ENCODE measurements around the gene EBLN2. TPM values are rescaled to one million over a fixed set of nuclear protein-coding genes. Genes with fewer than 3 reads are reported as not detected.

EBLN2 gene
- total and polyA plus RNA-seq, 9 of the 15 experiments (the other 6 are each of a cell fraction or from before 2014, with no cell fraction given): 0.39 to 4.6 (median 2.2) TPM

DNA sequence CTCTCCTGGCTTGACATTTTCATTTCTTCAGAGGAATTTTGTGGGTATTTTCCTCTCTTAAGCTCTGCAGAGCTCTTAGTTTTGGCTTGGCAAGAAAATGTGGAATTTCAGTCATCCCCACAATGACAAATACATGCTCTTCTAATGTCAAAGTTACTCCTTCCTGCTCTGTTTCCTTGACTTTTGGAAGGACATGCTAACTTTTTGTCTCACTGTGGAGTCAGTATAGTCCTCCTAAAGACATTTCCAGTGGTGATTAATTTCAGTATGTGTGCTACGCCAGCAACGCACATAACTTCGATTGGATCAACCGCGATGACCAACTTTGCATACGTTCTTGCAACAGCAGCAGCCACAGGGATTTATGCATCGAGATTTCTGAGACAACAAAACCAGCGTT, 13.3 kb downstream of the EBLN2 start (continued):
- TF ChIP-seq ARID4B (CRISPR knock-in tag; IDR thresholded peaks at IDR 0.05): no peak

DNA sequence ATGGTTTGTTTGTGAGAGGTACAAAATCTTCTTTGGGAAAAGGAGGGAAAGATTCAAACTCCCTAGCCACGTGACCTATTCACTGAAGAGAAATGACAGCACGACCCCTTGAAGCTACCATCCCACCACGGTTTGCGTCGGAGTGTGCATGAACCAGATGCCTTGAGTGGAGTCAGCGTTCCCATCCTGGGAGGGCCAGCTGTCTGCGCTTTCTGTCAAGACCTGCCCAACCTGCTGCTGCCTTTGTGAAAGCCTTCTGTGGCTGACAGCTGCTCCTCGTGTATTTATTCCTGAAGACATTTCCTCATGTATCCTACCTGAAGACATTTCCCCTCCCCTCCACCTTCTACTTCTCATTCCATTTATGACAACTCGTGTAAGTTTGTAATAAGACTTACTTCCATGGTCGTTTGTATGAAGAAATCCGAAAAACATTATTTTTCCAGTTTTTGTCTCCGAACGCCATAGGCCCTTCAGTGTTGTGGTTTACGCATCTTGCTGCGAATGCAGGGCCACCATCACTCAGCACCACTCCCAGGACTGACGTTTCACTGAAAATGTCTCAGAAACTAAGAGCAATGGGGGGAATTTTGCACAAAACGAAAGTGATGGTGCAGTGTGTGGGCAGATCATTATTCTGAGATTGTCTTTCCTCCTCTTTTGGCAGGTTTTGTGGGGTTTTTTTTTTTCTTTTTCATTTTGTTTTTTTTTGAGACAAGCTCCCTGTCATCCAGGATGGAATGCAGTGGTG, 18.9 kb downstream of the EBLN2 start:
- no peak overlapping the region for H2AFZ ChIP-seq (ENCODE audit: low read depth, low read length)
- H3K9me1 ChIP-seq (ENCODE audit: control insufficient read depth, insufficient read depth, low read length): no peaks in the 10 kb centered on the region
- H4K20me1 ChIP-seq (replicated peaks; ENCODE audit: control insufficient read depth, insufficient read depth, low read length): no peaks in the 10 kb centered on the region
- H3K9me3 ChIP-seq (replicated peaks; ENCODE audit: control insufficient read depth, insufficient read depth, low read depth, low read length): no peaks in the 10 kb centered on the region
- H3K27me3 ChIP-seq (ENCODE audit: control insufficient read depth in 2 of 2, insufficient read depth in 2 of 2, low read length in 2 of 2): no peaks in the 10 kb centered on the region
- ChIA-PET CTCF (ENCODE audit: low intra/inter-chr PET ratio) (interaction anchor here (0.6 kb wide), 1 partner anchor 189 kb away, joined by 5 read pairs; no protein-coding TSS in a partner anchor), POLR2A (interaction anchor here (0.9 to 1.0 kb wide), 2 partner anchors 10 to 1388 kb away, joined by 3 to 4 read pairs; no protein-coding TSS in a partner anchor)
- H3K36me3 ChIP-seq (ENCODE audit: control insufficient read depth, insufficient read depth, low read length): no peaks in the 10 kb centered on the region
- no peaks in the 10 kb centered on the region for H3K79me2 ChIP-seq (ENCODE audit: control insufficient read depth, insufficient read depth, low read length)
- 58% methylated on average over 12 of the region's 17 CpGs for WGBS (ENCODE audit: insufficient coverage, low coverage, missing lambda C conversion rate)
- ATAC-seq (no peak), DNase-seq (ENCODE audit: extremely low read depth in 1 of 4, low spot score in 3 of 4) (no peak), FAIRE-seq (no peak)
- H3K4me1 ChIP-seq (replicated peaks in 1 of 2; ENCODE audit: control insufficient read depth in 2 of 2, insufficient read depth in 2 of 2, low read length in 2 of 2): no peaks in the 10 kb centered on the region; a peak in 1 of 5 replicates
- no peak overlapping the region for H3K9ac ChIP-seq (ENCODE audit: insufficient read depth in 1 of 2, low read depth in 2 of 2, low read length in 2 of 2)
- no peak overlapping the region for H3K4me2 ChIP-seq (ENCODE audit: insufficient read depth, low read length)
- in situ Hi-C loops (cut with MboI): loop anchor here (25.0 kb wide), 1 partner anchor 1368 kb away; no protein-coding TSS in a partner anchor
- no peak overlapping the region for H3K27ac ChIP-seq (ENCODE audit: extremely low read depth, low read depth, low read length)
- intact Hi-C loops (cut with micrococcal nuclease): loop anchor here (10.0 kb wide), 1 partner anchor 1366 kb away; no protein-coding TSS in a partner anchor
- no peak overlapping the region for H3K4me3 ChIP-seq
- no TSS peak for BruUV-seq (replicated peaks)
- TF ChIP-seq ZBTB11 (CRISPR knock-in tag; IDR thresholded peaks at IDR 0.05) (no peak), PHF21A (IDR thresholded peaks at IDR 0.05; ENCODE audit: borderline replicate concordance, low read depth) (no peak), DMBX1 (CRISPR knock-in tag; IDR thresholded peaks at IDR 0.05; ENCODE audit: borderline replicate concordance) (no peak), ATF1 (CRISPR knock-in tag; IDR thresholded peaks at IDR 0.05) (no peak), ATF1 (tag; IDR thresholded peaks at IDR 0.05) (no peak), ZEB2 (IDR thresholded peaks at IDR 0.05) (no peak), ZNF146 (CRISPR knock-in tag; IDR thresholded peaks at IDR 0.05; ENCODE audit: unreplicated experiment) (no peak), HOXB6 (CRISPR knock-in tag; IDR thresholded peaks at IDR 0.05; ENCODE audit: borderline replicate concordance) (no peak), MCM2 (IDR thresholded peaks at IDR 0.05; ENCODE audit: low read depth) (no peak)
- TF ChIP-seq, protein P1, sequence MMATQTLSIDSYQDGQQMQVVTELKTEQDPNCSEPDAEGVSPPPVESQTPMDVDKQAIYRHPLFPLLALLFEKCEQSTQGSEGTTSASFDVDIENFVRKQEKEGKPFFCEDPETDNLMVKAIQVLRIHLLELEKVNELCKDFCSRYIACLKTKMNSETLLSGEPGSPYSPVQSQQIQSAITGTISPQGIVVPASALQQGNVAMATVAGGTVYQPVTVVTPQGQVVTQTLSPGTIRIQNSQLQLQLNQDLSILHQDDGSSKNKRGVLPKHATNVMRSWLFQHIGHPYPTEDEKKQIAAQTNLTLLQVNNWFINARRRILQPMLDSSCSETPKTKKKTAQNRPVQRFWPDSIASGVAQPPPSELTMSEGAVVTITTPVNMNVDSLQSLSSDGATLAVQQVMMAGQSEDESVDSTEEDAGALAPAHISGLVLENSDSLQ (IDR thresholded peaks at IDR 0.05): no peak

Data from K562 (cell line).